Esophagus (tissue), 2 donors: ENCODE results near the gene HTRA1. TPM values are rescaled to one million over a fixed set of nuclear protein-coding genes. Genes with fewer than 3 reads are reported as not detected.

Source experiments
- H3K27ac ChIP-seq, 2 donors: one replicate each; pipeline ENCODE4 v1.5.1; 2013; ENCODE audit warnings: low read depth in 2 of 2, mild to moderate bottlenecking in 2 of 2, inconsistent platforms in 1 of 2, low read length in 1 of 2, moderate library complexity in 1 of 2
- H3K27me3 ChIP-seq, 2 donors: one replicate each; pipeline ENCODE4 v1.6.1; 2013; ENCODE audit warnings: low read length in 2 of 2, control low read depth in 1 of 2, mild to moderate bottlenecking in 1 of 2; ENCODE audit not compliant: insufficient read depth in 2 of 2, control insufficient read depth in 1 of 2
- H3K36me3 ChIP-seq, 2 donors: one replicate each; pipeline ENCODE4 v1.6.1; 2013; ENCODE audit warnings: low read length in 1 of 2; ENCODE audit not compliant: control insufficient read depth in 2 of 2, insufficient read depth in 2 of 2
- H3K4me1 ChIP-seq, 2 donors: one replicate each; pipeline ENCODE4 v1.6.1; 2013; ENCODE audit warnings: low read length in 1 of 2; ENCODE audit not compliant: control insufficient read depth in 2 of 2, insufficient read depth in 2 of 2
- H3K4me3 ChIP-seq, 2 donors: one replicate each; pipeline ENCODE4 v1.5.1; 2013; ENCODE audit warnings: low read length in 2 of 2, mild to moderate bottlenecking in 2 of 2, low read depth in 1 of 2, moderate library complexity in 1 of 2
- H3K9me3 ChIP-seq, 2 donors: one replicate each; pipeline ENCODE4 v1.6.1; 2013; ENCODE audit warnings: mild to moderate bottlenecking in 2 of 2, low read depth in 1 of 2, low read length in 1 of 2, moderate library complexity in 1 of 2; ENCODE audit not compliant: control insufficient read depth in 2 of 2, insufficient read depth in 1 of 2
- WGBS, 2 donors: extraction: QIAGEN DNeasy Blood & Tissue Kit; methylation state at CpG; one replicate each; pipeline ENCODE4 v1.1.7; 2013; 5-methylcytosine and 5-hydroxymethylcytosine counted together
- polyA plus RNA-seq, 2 donors: library from polyadenylated mRNA; stranded (reverse); fragments of 200-250 nt; gene quantifications; one replicate each; pipeline ENCODE4 v1.2.3, GENCODE V29; 2013
- donor health status: healthy with polysubstance abuse.
- donor health status: Bipolar disorder and iron deficiency.

HTRA1 gene
- polyA plus RNA-seq, 2 donors: 11.7 to 19.5 TPM

DNA sequence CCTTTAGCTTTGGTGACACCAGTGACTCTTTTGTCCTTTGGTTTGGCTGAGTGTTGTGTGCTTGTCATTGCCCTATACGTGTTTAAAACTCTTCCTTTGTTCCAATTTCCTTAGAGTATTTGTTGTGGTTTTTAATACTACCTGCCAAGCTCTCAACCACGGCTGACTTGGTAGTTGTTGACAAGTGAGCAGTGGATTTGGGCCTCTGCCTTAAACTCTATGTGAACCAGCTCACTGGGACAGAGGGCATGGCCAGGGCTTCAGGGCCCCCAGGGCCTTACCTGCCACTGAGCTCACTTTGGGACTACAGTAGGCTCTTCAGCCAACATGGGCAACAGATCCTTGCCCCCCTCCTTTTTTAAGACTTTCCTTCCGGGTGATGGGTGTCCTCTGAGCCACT, 89.6 kb downstream of the HTRA1 start:
- H3K4me1 ChIP-seq: peaks cover 0 to 3% of the 10 kb centered on the region in 2 donors
- WGBS, 2 donors: 42 to 54% methylated on average over 3 of the region's 3 CpGs
- H3K9me3 ChIP-seq: no peaks in the 10 kb centered on the region
- H3K4me3 ChIP-seq: no peak overlapping the region
- no peaks in the 10 kb centered on the region for H3K36me3 ChIP-seq
- no peaks in the 10 kb centered on the region for H3K27me3 ChIP-seq
- no peak overlapping the region for H3K27ac ChIP-seq

DNA sequence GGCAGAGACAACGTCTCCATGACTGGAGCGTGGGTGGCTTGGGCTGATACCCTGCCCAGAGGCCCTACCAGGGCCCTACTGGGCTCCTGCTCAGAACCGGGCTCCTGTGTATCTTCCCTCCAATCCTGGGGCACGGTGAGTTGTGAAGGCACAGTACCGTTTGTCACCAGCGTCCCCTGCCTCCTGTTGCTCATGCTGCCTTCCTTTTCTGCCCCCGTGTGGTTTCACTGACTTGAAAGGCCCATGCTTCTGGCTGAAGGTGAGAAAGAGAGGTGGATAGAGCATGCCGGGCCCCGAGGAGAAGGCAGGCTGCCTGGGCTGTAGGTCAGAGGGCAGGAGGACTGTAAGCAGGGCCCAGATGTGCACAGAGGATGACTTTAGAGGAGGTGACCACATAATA, 90.1 kb downstream of the HTRA1 start:
- Histone ChIP-seq H3K36me3 (no peaks in the 10 kb centered on the region), H3K4me3 (no peak overlapping the region), H3K9me3 (peaks cover 0 to 2% of the 10 kb centered on the region in 2 donors), H3K27ac (no peak overlapping the region), H3K4me1 (peaks cover 0 to 3% of the 10 kb centered on the region in 2 donors), H3K27me3 (no peaks in the 10 kb centered on the region)
- 62 to 65% methylated on average over 9 of the region's 9 CpGs for WGBS, 2 donors

DNA sequence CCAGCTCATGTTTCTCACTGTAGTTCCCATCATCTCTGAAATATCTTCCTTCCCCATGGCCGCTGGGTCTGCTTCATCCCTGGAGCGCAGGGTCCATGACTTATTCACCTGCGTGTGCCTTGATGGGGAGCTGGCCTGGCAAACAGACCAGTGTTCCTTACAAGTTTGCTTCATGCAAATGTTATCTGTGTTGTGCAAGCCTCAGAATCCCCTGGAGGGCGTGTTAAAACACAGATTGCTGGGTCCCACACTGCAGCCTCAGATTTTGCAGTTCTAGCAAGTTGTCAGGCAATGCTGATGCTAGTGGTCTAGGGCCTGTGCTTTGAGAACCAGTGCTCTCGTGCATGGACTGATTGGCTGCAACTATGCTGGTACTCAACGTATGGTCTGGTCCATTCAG, 92.0 kb downstream of the HTRA1 start:
- H3K36me3 ChIP-seq: no peaks in the 10 kb centered on the region
- peaks cover 0 to 3% of the 10 kb centered on the region in 2 donors for H3K4me1 ChIP-seq
- H3K4me3 ChIP-seq: no peak overlapping the region
- H3K9me3 ChIP-seq: peaks cover 0 to 2% of the 10 kb centered on the region in 2 donors
- no peaks in the 10 kb centered on the region for H3K27me3 ChIP-seq
- H3K27ac ChIP-seq: no peak overlapping the region
- WGBS, 2 donors: 91 to 92% methylated on average over 6 of the region's 6 CpGs

DNA sequence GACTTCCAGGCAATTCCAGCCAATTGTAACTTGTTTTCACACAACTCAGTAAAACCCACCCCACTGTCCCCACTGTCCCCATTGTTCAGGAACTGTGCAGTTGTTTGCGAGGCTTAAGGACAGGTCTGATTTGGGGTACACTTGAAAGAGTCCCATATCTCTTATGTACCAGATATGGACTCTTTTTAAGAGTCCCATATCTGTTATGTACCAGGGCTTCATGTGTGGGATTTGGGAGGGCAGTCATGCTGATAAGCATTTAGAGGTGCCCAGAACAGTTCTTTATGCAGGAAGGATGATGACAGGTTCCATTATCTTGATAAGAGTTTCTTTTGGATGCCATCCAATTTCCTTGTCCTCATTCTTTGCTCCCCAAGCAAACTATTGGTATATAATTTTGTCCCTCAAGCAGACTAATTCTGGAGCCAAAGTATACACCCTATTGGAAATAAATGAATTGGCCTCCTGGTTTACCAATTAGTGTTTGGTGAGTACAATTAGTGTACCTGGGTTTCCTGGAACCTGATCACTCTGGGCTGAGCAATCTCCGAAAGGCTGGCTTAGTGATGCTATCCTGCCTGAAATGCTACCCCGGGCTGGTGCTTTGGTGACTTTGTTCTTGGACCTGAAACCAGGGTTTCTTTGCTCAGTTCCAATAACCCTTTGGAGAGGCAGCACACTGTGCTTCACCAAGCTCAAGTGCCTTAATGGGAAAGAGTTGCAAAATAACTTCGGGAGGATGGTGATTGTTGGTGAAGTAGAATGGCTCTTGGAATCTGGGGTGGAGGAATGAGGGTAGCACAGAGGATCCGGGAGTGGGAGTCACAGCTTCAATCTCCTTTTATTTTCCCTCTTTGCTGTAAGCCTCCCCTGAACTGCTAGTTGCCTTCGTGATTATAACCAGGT, 93.0 kb downstream of the HTRA1 start:
- H3K36me3 ChIP-seq: no peaks in the 10 kb centered on the region
- WGBS, 2 donors: 90 to 94% methylated on average over 6 of the region's 6 CpGs
- peaks cover 0 to 3% of the 10 kb centered on the region in 2 donors for H3K4me1 ChIP-seq
- H3K4me3 ChIP-seq: no peak overlapping the region
- H3K27ac ChIP-seq: no peak overlapping the region
- no peaks in the 10 kb centered on the region for H3K27me3 ChIP-seq
- H3K9me3 ChIP-seq: peaks cover 0 to 2% of the 10 kb centered on the region in 2 donors

DNA sequence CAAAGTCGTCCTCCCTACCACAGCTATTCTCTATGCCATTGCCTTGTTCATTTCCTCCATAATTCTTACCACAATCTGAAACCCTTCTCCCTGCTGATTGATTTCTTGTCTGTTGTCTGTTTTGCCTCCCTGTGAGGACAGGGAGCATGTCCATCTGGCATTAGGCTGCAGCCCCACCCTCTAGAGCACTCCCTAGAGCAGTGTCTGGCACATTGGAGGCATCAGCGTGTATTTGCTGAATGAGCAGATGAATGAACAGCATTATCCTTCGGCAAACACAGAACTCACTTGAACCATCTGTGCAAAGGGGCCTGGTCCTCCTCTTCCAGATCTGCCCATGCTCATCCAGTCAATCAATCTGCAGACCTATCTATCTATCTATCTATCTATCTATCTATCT, 94.1 kb downstream of the HTRA1 start:
- H3K9me3 ChIP-seq: peaks cover 0 to 2% of the 10 kb centered on the region in 2 donors
- H3K27ac ChIP-seq: no peak overlapping the region
- WGBS, 2 donors: 85 to 87% methylated on average over 3 of the region's 3 CpGs
- no peaks in the 10 kb centered on the region for H3K36me3 ChIP-seq
- no peak overlapping the region for H3K4me3 ChIP-seq
- no peaks in the 10 kb centered on the region for H3K27me3 ChIP-seq
- peaks cover 0 to 2% of the 10 kb centered on the region in 2 donors for H3K4me1 ChIP-seq

DNA sequence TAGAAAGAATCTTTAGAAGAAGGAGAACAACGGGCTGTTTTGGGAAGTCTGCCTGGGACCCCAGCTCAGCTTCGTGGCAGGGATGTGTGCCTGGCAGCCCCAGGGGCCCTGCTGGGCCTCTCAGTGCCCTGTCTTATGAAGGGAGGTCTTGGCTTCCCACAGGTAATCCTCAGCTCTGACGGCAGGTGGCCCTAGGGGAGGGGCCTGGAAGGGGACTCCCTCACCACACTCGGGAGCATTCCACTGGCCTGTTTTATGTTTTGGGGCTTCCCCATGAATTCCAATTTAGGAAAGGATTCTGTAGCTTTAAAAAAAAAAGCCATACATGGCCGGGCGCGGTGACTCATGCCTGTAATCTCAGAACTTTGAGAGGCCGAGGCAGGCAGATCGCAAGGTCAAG, 96.2 kb downstream of the HTRA1 start:
- no peaks in the 10 kb centered on the region for H3K4me1 ChIP-seq
- H3K27me3 ChIP-seq: no peaks in the 10 kb centered on the region
- no peaks in the 10 kb centered on the region for H3K36me3 ChIP-seq
- 34 to 35% methylated on average over 9 of the region's 9 CpGs for WGBS, 2 donors
- H3K27ac ChIP-seq: no peak overlapping the region
- no peak overlapping the region for H3K4me3 ChIP-seq
- peaks cover 0 to 2% of the 10 kb centered on the region in 2 donors for H3K9me3 ChIP-seq

DNA sequence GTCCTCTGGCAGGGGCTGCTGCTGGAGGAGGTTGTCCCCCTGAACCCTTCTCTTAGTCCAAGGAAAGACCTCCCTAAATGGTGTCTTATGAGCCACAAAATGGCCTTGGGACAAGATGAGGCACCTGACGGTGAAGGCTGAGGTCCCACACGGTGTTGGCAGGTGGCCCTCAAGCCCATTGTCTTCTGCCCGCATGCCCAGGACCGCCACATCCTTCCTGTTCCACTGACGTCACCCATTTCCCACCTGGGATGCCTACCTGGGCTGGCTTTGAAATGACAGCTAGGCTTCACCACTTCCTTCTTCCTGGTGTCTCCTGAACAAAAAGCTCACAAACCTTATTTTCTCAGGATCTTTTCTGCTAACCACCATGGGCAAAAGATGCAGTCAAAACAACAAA, 97.1 kb downstream of the HTRA1 start:
- 52 to 61% methylated on average over 5 of the region's 5 CpGs for WGBS, 2 donors
- Histone ChIP-seq H3K27me3 (no peaks in the 10 kb centered on the region), H3K4me1 (no peaks in the 10 kb centered on the region), H3K9me3 (peaks cover 0 to 2% of the 10 kb centered on the region in 2 donors), H3K36me3 (no peaks in the 10 kb centered on the region), H3K27ac (no peak overlapping the region), H3K4me3 (no peak overlapping the region)

DNA sequence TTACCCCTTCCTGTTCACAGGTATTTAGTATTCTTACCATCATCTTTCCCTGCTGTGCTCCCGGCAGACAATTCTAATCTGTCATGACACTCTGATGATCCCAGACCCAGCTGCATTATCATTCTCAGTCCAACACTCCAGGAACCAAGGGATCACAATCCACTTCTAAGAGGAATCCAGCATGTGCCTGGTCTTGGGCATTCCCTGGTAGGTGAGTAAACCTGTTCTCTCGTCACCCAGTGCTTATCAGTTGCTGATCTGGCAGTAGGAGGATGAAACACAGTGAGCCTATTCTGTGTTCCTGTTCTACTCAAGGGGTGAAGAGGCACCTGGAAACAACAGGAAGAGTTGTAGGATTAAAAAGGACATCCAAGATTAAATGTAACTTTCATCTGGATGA, 97.9 kb downstream of the HTRA1 start:
- Histone ChIP-seq H3K9me3 (peaks cover 0 to 2% of the 10 kb centered on the region in 2 donors), H3K36me3 (no peaks in the 10 kb centered on the region), H3K27me3 (no peaks in the 10 kb centered on the region), H3K27ac (no peak overlapping the region), H3K4me1 (no peaks in the 10 kb centered on the region), H3K4me3 (no peak overlapping the region)
- 72 to 73% methylated on average over 2 of the region's 2 CpGs for WGBS, 2 donors

DNA sequence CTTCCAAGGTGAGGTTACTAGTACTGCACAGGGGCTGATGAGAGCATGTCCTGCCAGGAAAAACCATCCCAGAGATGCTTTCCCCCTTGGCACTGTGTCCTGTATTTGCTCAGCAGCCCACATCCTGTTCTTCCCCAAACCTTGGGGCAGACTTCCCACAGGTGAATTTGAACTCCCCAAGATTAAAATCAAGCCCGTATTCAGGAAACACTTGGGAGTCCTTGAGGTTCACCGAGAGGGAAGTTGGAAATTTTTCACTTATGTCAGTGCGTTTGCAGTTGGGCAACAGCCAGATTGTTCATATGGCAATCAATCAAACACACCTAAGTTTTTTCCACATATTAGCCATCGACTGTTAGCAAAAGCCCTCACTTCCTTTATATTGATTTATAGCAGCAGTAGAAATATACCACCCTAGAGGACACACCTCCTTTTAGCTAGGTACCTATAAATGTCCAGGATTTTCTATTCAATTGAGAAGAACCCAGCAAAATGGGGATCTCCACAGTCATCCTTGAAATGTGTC, 99.0 kb downstream of the HTRA1 start, which contains the start of gene DMBT1:
Gene DMBT1, plus strand, starts transcription at position 476 of the 526 bp plus-strand sequence. Its CDS starts 17 bp downstream, at position 493.
- H3K27ac ChIP-seq: no peak within 1 kb of the TSS
- peaks cover 0 to 2% of the 10 kb centered on the region in 2 donors for H3K27me3 ChIP-seq
- H3K4me1 ChIP-seq: no peaks in the 10 kb centered on the region
- H3K9me3 ChIP-seq: peaks cover 0 to 2% of the 10 kb centered on the region in 2 donors
- no peaks in the 10 kb centered on the region for H3K36me3 ChIP-seq
- WGBS, 2 donors: 9 to 20% methylated on average over 4 of the region's 4 CpGs
- no peak within 1 kb of the TSS for H3K4me3 ChIP-seq
